PC-3 (cell line): Measurements from ENCODE around the gene HYAL1. TPM values are rescaled to one million over a fixed set of nuclear protein-coding genes. Genes with fewer than 3 reads are reported as not detected.

Source experiments
- ATAC-seq: fragments of 200-7000 bp; cut with Tn5 transposase; 2 replicates; pipeline ENCODE4 v1.9.1; 2020; ENCODE audit warnings: mild to moderate bottlenecking, moderate library complexity
- BruUV-seq: library from RNA; stranded (reverse); fragments of 400-500 nt; replicated peaks from 2 replicates; lab custom pipeline; 2021; lab: Mats Ljungman, UMichigan
- CTCF ChIA-PET: fragments of 300-600 bp; sonication (Branson Sonifier 250); formaldehyde crosslinking; loops from one replicate; lab custom pipeline; 2022; ENCODE audit warnings: antibody characterized with exemption; lab: Charles Lee
- POLR2A ChIA-PET: fragments of 300-600 bp; sonication (Branson Sonifier 250); formaldehyde crosslinking; loops from one replicate; lab custom pipeline; 2022; ENCODE audit warnings: antibody characterized with exemption; ENCODE audit not compliant: unreplicated experiment; lab: Charles Lee
- DNase-seq: peaks from one replicate; pipeline ENCODE4 v3.0.0-alpha.2; 2015
- H2AFZ ChIP-seq: fragments of 300-600 bp; sonication (generic); 2 replicates; pipeline ENCODE4 v1.6.0; 2016; ENCODE audit warnings: antibody characterized with exemption, low read length
- H3F3A ChIP-seq: fragments of 300-600 bp; sonication (generic); one replicate; pipeline ENCODE4 v1.6.0; 2017; ENCODE audit warnings: antibody characterized with exemption, low read length, control low read depth, mild to moderate bottlenecking; ENCODE audit not compliant: unreplicated experiment
- H3K27ac ChIP-seq: fragments of 300-600 bp; sonication (generic); 2 replicates; pipeline ENCODE4 v1.5.1; 2016; ENCODE audit warnings: mild to moderate bottlenecking, low read length
- H3K27me3 ChIP-seq: fragments of 300-600 bp; sonication (generic); 2 replicates; pipeline ENCODE4 v1.6.1; 2016; ENCODE audit warnings: low read length, mixed read lengths
- H3K36me3 ChIP-seq: fragments of 300-600 bp; sonication (generic); 2 replicates; pipeline ENCODE4 v1.6.1; 2016; ENCODE audit warnings: low read depth, mixed run types, low read length, mixed read lengths
- H3K4me1 ChIP-seq: fragments of 300-600 bp; sonication (generic); 2 replicates; pipeline ENCODE4 v1.5.1; 2016; ENCODE audit warnings: low read length; ENCODE audit not compliant: insufficient read depth
- H3K4me2 ChIP-seq: fragments of 300-600 bp; sonication (generic); 2 replicates; pipeline ENCODE4 v1.6.0; 2016; ENCODE audit warnings: low read length
- H3K4me3 ChIP-seq: fragments of 300-600 bp; sonication (generic); 2 replicates; pipeline ENCODE4 v1.5.1; 2016; ENCODE audit warnings: mild to moderate bottlenecking, low read length, mixed read lengths
- H3K79me2 ChIP-seq: fragments of 300-600 bp; sonication (generic); 2 replicates; pipeline ENCODE4 v1.6.1; 2017; ENCODE audit warnings: low read length, mixed read lengths
- H3K9ac ChIP-seq: fragments of 300-600 bp; sonication (generic); 2 replicates; pipeline ENCODE4 v1.6.0; 2016; ENCODE audit warnings: mild to moderate bottlenecking, low read length
- H3K9me2 ChIP-seq: fragments of 300-600 bp; sonication (generic); replicated peaks from 2 replicates; pipeline ENCODE4 v1.6.1; 2016; ENCODE audit warnings: mixed run types, low read length, mixed read lengths
- H3K9me3 ChIP-seq: fragments of 300-600 bp; sonication (generic); 2 replicates; pipeline ENCODE4 v1.6.1; 2016; ENCODE audit warnings: low read length, mixed read lengths
- H4K20me1 ChIP-seq: fragments of 300-600 bp; sonication (generic); 2 replicates; pipeline ENCODE4 v1.6.1; 2016; ENCODE audit warnings: low read length, mixed read lengths
- CTCF ChIP-seq: fragments of 300-600 bp; sonication (generic); conservative IDR thresholded peaks from 2 replicates; pipeline ENCODE4 v1.5.1; 2017; ENCODE audit warnings: antibody characterized with exemption, low read depth, mild to moderate bottlenecking, low read length
- EZH2 ChIP-seq: fragments of 300-600 bp; sonication (generic); IDR thresholded peaks from one replicate; pipeline ENCODE4 v1.6.1; 2017; ENCODE audit warnings: antibody characterized with exemption, mild to moderate bottlenecking, low read length; ENCODE audit not compliant: unreplicated experiment
- intact Hi-C: fragments of 100-400 bp; cut with micrococcal nuclease; formaldehyde crosslinking; loops from 2 replicates; pipeline ENCODE4 v1.9.0; 2023
- total RNA-seq: library from RNA; depleted of rRNA; stranded (reverse); fragments of >200 nt; gene quantifications from 2 replicates; pipeline ENCODE4 v1.2.3, GENCODE V29; 2014

Gene HYAL1
- total RNA-seq, 1 experiment from 2014 or later = 1.3 TPM

- Histone ChIP-seq H3K4me3 (peak overlapping the region; percentile 57), H3K79me2 (peaks cover 35% of the 10 kb centered on the region), H3K27me3 (no peaks in the 10 kb centered on the region), H3K36me3 (peaks cover 6% of the 10 kb centered on the region), H4K20me1 (no peaks in the 10 kb centered on the region), H3K9me3 (no peaks in the 10 kb centered on the region), H2AFZ (no peak overlapping the region), H3K9me2 (no peaks in the 10 kb centered on the region), H3K4me1 (peaks cover 48% of the 10 kb centered on the region), H3K9ac (peak overlapping the region; percentile 60), H3K27ac (peak overlapping the region; percentile 92), H3K4me2 (peak overlapping the region; percentile 88), H3F3A (peaks cover 13% of the 10 kb centered on the region)
- no peak for ATAC-seq
- intact Hi-C loops = loop anchor here (1.0 kb wide), 1 partner anchor 18 kb away; the partner anchor contains the start of genes HYAL3 and NAA80
- no peak for TF ChIP-seq CTCF
- ChIA-PET CTCF (interaction anchor here (0.6 kb wide), 1 partner anchor 11 kb away, joined by 3 read pairs; no protein-coding TSS in a partner anchor), POLR2A (interaction anchor here (0.6 to 1.4 kb wide), 3 partner anchors 18 to 25 kb away, joined by 4 to 5 read pairs (median 4); partner anchors contain the start of genes HYAL3, IFRD2 and NAA80)
- peak; percentile 25 for DNase-seq
- BruUV-seq = TSS peak; percentile 73
Measured at GRCh38 chr3:50317300-50317699, 13.9 kb upstream of the HYAL1 start.

- Histone ChIP-seq H3K36me3 (peaks cover 6% of the 10 kb centered on the region), H3K9me2 (no peaks in the 10 kb centered on the region), H3F3A (peaks cover 13% of the 10 kb centered on the region), H3K27me3 (no peaks in the 10 kb centered on the region), H3K9me3 (no peaks in the 10 kb centered on the region), H3K79me2 (peaks cover 35% of the 10 kb centered on the region), H3K9ac (peak overlapping the region; percentile 60), H3K4me2 (peak overlapping the region; percentile 88), H3K27ac (peak overlapping the region; percentile 92), H2AFZ (no peak overlapping the region), H4K20me1 (no peaks in the 10 kb centered on the region), H3K4me3 (peak overlapping the region; percentile 57), H3K4me1 (peaks cover 48% of the 10 kb centered on the region)
- intact Hi-C loops = loop anchor here (1.0 kb wide), 1 partner anchor 17 kb away; the partner anchor contains the start of genes HYAL3 and NAA80
- ChIA-PET CTCF (interaction anchor here (0.6 kb wide), 1 partner anchor 12 kb away, joined by 3 read pairs; no protein-coding TSS in a partner anchor), POLR2A (interaction anchor here (0.5 to 1.4 kb wide), 3 partner anchors 11 to 25 kb away, joined by 3 to 4 read pairs (median 4); partner anchors contain the start of genes HYAL3, IFRD2, NAA80 and TUSC2)
- ATAC-seq (peak; percentile 79), DNase-seq (peak; percentile 98)
- no TSS peak for BruUV-seq
- no peak for TF ChIP-seq CTCF
- TF ChIP-seq EZH2 = no peak
Measured at GRCh38 chr3:50316657-50317242, 13.4 kb upstream of the HYAL1 start.

DNA sequence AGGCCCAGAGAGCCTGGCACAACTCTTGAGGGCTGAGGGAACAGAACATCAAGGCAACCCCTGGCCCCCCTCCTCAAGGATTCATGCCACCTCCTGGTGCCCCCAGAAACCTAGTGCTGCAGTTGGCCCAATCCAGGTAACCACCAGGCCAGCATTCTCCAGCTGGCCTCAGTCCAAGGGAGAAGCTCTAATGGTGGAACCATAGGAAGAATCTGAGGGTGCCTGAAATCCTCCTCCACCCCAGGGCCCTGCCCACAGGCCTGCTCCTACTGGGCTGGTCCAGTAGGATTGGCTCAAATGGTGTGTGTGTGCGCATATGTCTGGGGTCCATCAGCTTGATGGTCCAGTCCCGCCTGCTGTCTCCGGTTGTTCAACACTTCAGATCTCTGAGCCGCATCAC lies 11.4 kb upstream of the HYAL1 start:
- no peak for TF ChIP-seq CTCF
- H3K79me2 ChIP-seq = peaks cover 24% of the 10 kb centered on the region
- no TSS peak for BruUV-seq
- H3K4me3 ChIP-seq = no peak overlapping the region
- H3K27me3 ChIP-seq = no peaks in the 10 kb centered on the region
- H4K20me1 ChIP-seq = no peaks in the 10 kb centered on the region
- no peak overlapping the region for H3K27ac ChIP-seq
- H3K36me3 ChIP-seq = peaks cover 6% of the 10 kb centered on the region
- DNase-seq (no peak), ATAC-seq (no peak)
- H3K9ac ChIP-seq = no peak overlapping the region
- CTCF ChIA-PET = no interaction called here
- H3K4me1 ChIP-seq = peaks cover 40% of the 10 kb centered on the region
- no peak overlapping the region for H3K4me2 ChIP-seq
- no peak overlapping the region for H2AFZ ChIP-seq
- peaks cover 13% of the 10 kb centered on the region for H3F3A ChIP-seq
- no peaks in the 10 kb centered on the region for H3K9me3 ChIP-seq
- POLR2A ChIA-PET = interaction anchor here (0.5 to 0.6 kb wide), 2 partner anchors 14 to 253 kb away, joined by 3 read pairs; partner anchors contain the start of gene C3orf18
- intact Hi-C loops = no loop called here
- H3K9me2 ChIP-seq = no peaks in the 10 kb centered on the region
